ENCODE measurements around the gene CACNG7.
"Not testable (repeated sequence)": the region's sequence is repeated elsewhere in the genome, so short reads cannot be mapped to it uniquely, and the experiment has no call there.

The CACNG7 gene

DNA sequence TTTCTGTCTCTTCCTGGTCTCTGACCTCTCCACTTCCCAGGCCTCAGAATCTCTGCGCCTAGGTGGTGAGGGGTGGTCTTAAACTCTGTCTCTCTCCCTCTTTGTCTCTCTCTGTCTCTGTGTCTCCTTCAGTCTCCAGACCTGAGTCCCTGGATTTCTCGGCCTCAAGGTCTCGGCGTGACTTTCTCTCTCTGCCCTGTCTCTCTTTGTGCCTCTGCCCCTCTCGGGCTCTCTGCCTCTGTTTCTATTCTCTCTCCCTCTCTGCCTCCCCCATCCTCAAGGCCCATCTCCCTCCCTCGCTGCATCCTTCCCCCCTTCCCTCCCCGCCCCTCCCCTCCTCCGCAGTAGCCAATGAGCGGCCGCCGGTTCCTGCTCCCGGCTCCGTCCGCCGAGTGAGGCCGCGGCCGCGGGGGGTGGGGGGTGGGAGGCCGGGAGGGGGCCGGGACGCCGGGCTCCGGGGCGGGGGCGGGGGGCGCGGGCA is at the start of gene CACNG7:
Gene CACNG7, plus strand, starts transcription at position 344 of the 481 bp plus-strand sequence. CDS start 3,554 bp downstream, outside the sequence.
- TF ChIP-seq POLR2A (IDR thresholded peaks at IDR 0.05; ENCODE audit: low read depth, low read length) = no peak
- DNase-seq (ENCODE audit: insufficient read length, low spot score) = no peak
- FAIRE-seq = no peak

- no peak for FAIRE-seq
- DNase-seq (ENCODE audit: insufficient read length, low spot score) = no peak
- TF ChIP-seq POLR2A (IDR thresholded peaks at IDR 0.05; ENCODE audit: low read depth, low read length) = no peak
These were observed 44.7 kb upstream of the CACNG7 start for GRCh38 chr19:53864308-53864836.

DNA sequence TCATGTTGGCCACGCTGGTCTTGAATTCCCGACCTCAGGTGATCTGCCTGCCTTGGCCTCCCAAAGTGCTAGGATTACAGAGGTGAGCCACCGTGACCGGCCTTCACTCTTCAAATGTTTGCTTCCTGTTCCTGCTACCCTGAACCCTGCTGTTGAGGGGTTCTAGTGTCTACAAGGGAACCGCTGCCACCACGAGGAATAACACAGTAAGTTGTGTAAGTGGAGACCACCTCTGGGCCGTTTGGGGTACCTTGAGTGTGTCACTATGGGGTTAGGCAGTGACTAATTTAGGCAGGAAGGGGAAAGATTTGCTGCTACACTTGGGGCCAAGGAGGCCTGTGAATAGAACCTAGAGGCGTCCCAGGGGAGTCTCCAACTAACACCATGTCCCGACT is 43.6 kb upstream of the CACNG7 start:
- no peak for TF ChIP-seq POLR2A (IDR thresholded peaks at IDR 0.05; ENCODE audit: low read depth, low read length)
- no peak for DNase-seq (ENCODE audit: insufficient read length, low spot score)
- no peak for FAIRE-seq

- peak; percentile 87 for DNase-seq (ENCODE audit: insufficient read length, low spot score)
- peak; percentile 76 for TF ChIP-seq POLR2A (IDR thresholded peaks at IDR 0.05; ENCODE audit: low read depth, low read length)
- no peak for FAIRE-seq
These were observed 42.9 kb upstream of the CACNG7 start for GRCh38 chr19:53865918-53866864.

DNA sequence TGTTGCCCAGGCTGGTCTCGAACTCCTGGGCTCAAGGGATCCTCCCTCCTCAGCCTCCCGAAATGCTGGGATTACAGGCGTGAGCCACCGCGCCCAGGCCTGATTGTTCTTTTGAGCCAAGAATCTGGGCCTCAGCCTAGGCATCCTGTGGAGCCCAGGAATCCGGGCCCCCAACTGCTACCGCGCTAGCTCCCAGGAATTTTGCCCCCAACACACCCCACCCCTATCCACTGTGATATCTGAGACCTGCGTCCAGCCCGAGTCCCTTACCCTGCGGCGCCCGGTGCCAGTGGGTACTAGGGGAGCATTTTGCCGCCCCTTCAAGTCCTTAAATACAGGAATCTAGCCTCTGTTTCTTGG is 42.2 kb upstream of the CACNG7 start:
- no peak for DNase-seq (ENCODE audit: insufficient read length, low spot score)
- no peak for FAIRE-seq
- no peak for TF ChIP-seq POLR2A (IDR thresholded peaks at IDR 0.05; ENCODE audit: low read depth, low read length)

- peak; percentile 11 for FAIRE-seq
- peak; percentile 58 for TF ChIP-seq POLR2A (IDR thresholded peaks at IDR 0.05; ENCODE audit: low read depth, low read length)
- DNase-seq (ENCODE audit: insufficient read length, low spot score) = peak; percentile 100
These were observed 41.6 kb upstream of the CACNG7 start, which contains the start of gene MYADM for GRCh38 chr19:53867225-53868090. TSS of gene MYADM (plus strand) at chr19:53867883. CDS start at chr19:53873530, 5,647 bp downstream.

- DNase-seq (ENCODE audit: insufficient read length, low spot score) (peak; percentile 94), FAIRE-seq (no peak)
These were observed 40.8 kb upstream of the CACNG7 start for GRCh38 chr19:53868091-53868891.

DNA sequence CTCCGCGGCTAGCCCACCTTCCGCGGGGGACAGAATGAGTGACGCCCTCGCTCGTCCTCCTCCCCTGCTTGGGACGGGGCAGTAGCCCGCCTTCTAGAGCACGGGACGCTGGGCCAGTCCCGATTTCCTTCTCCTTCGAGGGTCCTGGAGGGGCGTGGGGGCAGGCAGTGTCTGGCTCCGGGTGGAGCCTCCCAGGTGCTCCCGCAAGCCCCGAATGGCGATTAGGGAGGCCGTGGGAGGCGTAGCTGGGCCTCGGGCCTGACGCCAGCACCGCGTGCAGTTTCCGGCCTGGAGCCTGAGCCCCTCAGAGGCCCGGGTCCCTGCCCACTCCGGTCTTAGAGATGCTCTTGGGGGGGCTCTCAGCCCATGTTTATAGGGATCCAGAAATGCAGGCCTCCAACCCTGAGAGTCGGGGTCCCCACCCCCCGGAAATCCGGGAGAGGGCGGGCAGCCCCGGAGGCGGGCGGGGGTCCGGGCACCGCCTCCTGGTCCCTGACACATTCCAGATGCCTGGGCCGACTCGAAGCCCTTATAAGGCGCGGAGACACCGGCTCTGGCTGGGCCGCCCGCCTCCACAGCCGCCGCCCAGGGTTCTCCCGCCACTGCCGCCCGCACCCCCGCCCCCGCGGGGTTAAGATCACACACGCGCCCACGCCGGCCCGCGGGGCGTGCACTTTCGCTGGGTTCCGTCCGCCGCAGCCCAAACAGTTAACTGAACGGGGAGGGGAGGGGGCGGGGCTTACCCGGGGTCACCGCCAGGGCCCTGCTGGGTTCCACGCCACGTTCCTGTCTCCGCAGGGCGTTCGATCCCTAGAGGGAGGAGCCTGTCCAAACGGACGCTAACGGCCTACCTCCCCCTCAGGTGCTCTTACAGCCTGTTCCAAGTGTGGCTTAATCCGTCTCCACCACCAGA is 39.9 kb upstream of the CACNG7 start:
- FAIRE-seq (no peak), DNase-seq (ENCODE audit: insufficient read length, low spot score) (peak; percentile 99)
- peak; percentile 55; the same call in 1 of the 2 replicates for TF ChIP-seq POLR2A (IDR thresholded peaks at IDR 0.05; ENCODE audit: low read depth, low read length)

More at GRCh38 chr19:53868091-53868891, 40.8 kb upstream of the CACNG7 start:
- peak; percentile 27; the same call in 1 of the 2 replicates for TF ChIP-seq POLR2A (IDR thresholded peaks at IDR 0.05; ENCODE audit: low read depth, low read length)

DNA sequence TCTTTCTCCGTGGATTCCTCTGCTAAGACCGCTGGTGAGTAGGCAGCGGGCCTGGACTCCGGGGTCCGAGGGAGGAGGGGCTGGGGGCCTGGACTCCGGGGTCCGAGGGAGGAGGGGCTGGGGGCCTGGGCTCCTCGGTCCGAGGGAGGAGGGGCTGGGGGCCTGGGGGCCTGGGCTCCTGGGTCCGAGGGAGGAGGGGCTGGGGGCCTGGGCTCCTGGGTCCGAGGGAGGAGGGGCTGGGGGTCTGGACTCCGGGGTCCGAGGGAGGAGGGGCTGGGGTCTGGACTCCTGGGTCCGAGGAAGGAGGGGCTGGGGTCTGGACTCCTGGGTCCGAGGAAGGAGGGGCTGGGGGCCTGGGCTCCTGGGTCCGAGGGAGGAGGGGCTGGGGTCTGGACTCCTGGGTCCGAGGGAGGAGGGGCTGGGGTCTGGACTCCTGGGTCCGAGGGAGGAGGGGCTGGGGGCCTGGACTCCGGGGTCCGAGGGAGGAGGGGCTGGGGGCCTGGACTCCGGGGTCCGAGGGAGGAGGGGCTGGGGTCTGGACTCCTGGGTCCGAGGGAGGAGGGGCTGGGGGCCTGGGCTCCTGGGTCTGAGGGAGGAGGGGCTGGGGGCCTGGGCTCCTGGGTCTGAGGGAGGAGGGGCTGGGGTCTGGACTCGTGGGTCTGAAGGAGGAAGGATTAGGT is 39.1 kb upstream of the CACNG7 start:
- FAIRE-seq; DNase-seq (ENCODE audit: insufficient read length, low spot score): not testable (repeated sequence)

- no peak for FAIRE-seq
- TF ChIP-seq POLR2A (IDR thresholded peaks at IDR 0.05; ENCODE audit: low read depth, low read length) = no peak
- DNase-seq (ENCODE audit: insufficient read length, low spot score) = no peak
These were observed 38.6 kb upstream of the CACNG7 start for GRCh38 chr19:53870485-53870844.

DNA sequence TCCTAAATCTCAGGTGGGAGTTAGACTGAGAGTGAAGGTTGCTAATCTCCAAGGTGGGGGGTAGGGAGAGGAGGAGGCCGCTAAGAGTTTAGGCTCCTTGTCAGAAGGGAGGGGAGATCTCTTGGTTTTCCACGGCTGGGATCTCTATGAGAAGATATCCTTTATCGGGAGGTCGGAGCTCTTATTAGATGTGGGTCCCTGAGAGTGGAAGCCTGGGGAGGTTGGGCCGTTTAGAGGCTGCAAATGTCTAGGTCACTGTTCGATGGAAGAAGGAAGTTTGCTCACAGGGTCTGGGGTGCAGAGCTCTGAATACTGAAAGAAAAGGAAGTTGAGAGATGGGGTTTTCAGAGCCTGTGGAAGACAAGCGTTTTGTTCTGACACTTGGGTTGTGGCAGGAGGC is 37.6 kb upstream of the CACNG7 start:
- no peak for TF ChIP-seq POLR2A (IDR thresholded peaks at IDR 0.05; ENCODE audit: low read depth, low read length)
- DNase-seq (ENCODE audit: insufficient read length, low spot score) (no peak), FAIRE-seq (no peak)

GRCh38 chr19:53872762-53873161 is 36.3 kb upstream of the CACNG7 start:
- no peak for FAIRE-seq
- no peak for TF ChIP-seq POLR2A (IDR thresholded peaks at IDR 0.05; ENCODE audit: low read depth, low read length)
- DNase-seq (ENCODE audit: insufficient read length, low spot score) = no peak

All from H54 (cell line).